Cerebellar cortex (tissue), 1 donor: Measurements from ENCODE around the gene TAF1D.

Experiments
- DNase-seq: peaks from one replicate; pipeline ENCODE4 v3.0.0-alpha.2; 2015; ENCODE audit warnings: low spot score

Gene TAF1D

GRCh38 chr11:93747122-93747521 is 5.8 kb upstream of the TAF1D start:
- DNase-seq, result no peak

GRCh38 chr11:93746101-93746500 is 4.8 kb upstream of the TAF1D start:
- no peak for DNase-seq

- DNase-seq, result peak; percentile 31
Measured at GRCh38 chr11:93745005-93745755, 3.9 kb upstream of the TAF1D start.

GRCh38 chr11:93744669-93745004 is 3.3 kb upstream of the TAF1D start:
- no peak for DNase-seq

GRCh38 chr11:93743291-93743690 is 2.0 kb upstream of the TAF1D start:
- DNase-seq, result no peak

GRCh38 chr11:93741882-93742226 is 559 bp upstream of the TAF1D start:
- DNase-seq, result peak; percentile 68

- peak; percentile 55 for DNase-seq
Measured at GRCh38 chr11:93740730-93741093, 583 bp downstream of the TAF1D start.

GRCh38 chr11:93740031-93740729 is 1.1 kb downstream of the TAF1D start:
- DNase-seq, result no peak

- no peak for DNase-seq
Measured at GRCh38 chr11:93738647-93739081, 2.6 kb downstream of the TAF1D start.

GRCh38 chr11:93737904-93738612 is 3.2 kb downstream of the TAF1D start:
- no peak for DNase-seq

GRCh38 chr11:93736129-93736528 is 5.2 kb downstream of the TAF1D start:
- DNase-seq, result no peak

GRCh38 chr11:93735627-93736026 is 5.7 kb downstream of the TAF1D start:
- no peak for DNase-seq

GRCh38 chr11:93734427-93735222 is 6.7 kb downstream of the TAF1D start:
- DNase-seq, result no peak

GRCh38 chr11:93733474-93733873 is 7.8 kb downstream of the TAF1D start:
- DNase-seq, result no peak

- DNase-seq, result no peak
Measured at GRCh38 chr11:93732237-93732892, 8.9 kb downstream of the TAF1D start.

- DNase-seq, result no peak
Measured at GRCh38 chr11:93730108-93731107, 10.9 kb downstream of the TAF1D start.

GRCh38 chr11:93729129-93729616 is 12.1 kb downstream of the TAF1D start:
- peak; percentile 33 for DNase-seq

GRCh38 chr11:93728792-93729128 is 12.5 kb downstream of the TAF1D start:
- DNase-seq, result no peak

GRCh38 chr11:93727985-93728791 is 13.1 kb downstream of the TAF1D start:
- peak; percentile 36 for DNase-seq

GRCh38 chr11:93724089-93724488 is 17.2 kb downstream of the TAF1D start:
- no peak for DNase-seq
